Measurements from ENCODE around the gene AMPH. TPM values are rescaled to one million over a fixed set of nuclear protein-coding genes. Genes with fewer than 3 reads are reported as not detected.
"Not testable (repeated sequence)": the region's sequence is repeated elsewhere in the genome, so short reads cannot be mapped to it uniquely, and the experiment has no call there.

AMPH gene
- total RNA-seq, 4 donors from 2014 or later, result 5.0 to 11.8 (median 7.8) TPM

- H3K4me1 ChIP-seq; H3K27me3 ChIP-seq; H3K27ac ChIP-seq (replicated peaks in 1 of 4); H3K9me3 ChIP-seq; intact Hi-C loops (cut with DNase I); H3K36me3 ChIP-seq: not testable (repeated sequence)
- TF ChIP-seq CTCF (IDR thresholded peaks at IDR 0.05), result peak in 2 of 3 experiments; percentile 11 to 36
- peak overlapping the region in 1 of 4 donors; percentile 18 for H3K4me3 ChIP-seq
- DNase-seq (ENCODE audit: extremely low spot score), result peak; percentile 62
- 17% methylated on average over 1 of the region's 5 CpGs for WGBS
These were observed 272.0 kb downstream of the AMPH start for GRCh38 chr7:38359071-38359601.

- H3K4me1 ChIP-seq; H3K36me3 ChIP-seq; H3K27me3 ChIP-seq; intact Hi-C loops (cut with DNase I); H3K9me3 ChIP-seq: not testable (repeated sequence)
- Histone ChIP-seq H3K4me3 (peak overlapping the region in 1 of 4 donors; percentile 20), H3K27ac (replicated peaks in 1 of 4) (peak overlapping the region in 2 of 4 donors; percentile 33 to 34)
- WGBS, result 92% methylated on average over 6 of the region's 6 CpGs
- peak; percentile 83 for DNase-seq (ENCODE audit: extremely low spot score)
These were observed 272.8 kb downstream of the AMPH start for GRCh38 chr7:38358273-38358831.

- intact Hi-C loops (cut with DNase I); DNase-seq (ENCODE audit: extremely low spot score); H3K36me3 ChIP-seq; H3K4me1 ChIP-seq; H3K27ac ChIP-seq (replicated peaks in 1 of 4); H3K9me3 ChIP-seq; H3K27me3 ChIP-seq; H3K4me3 ChIP-seq: not testable (repeated sequence)
- TF ChIP-seq CTCF (IDR thresholded peaks at IDR 0.05), result peak in 1 of 3 experiments; percentile 37
- 80% methylated on average over 5 of the region's 8 CpGs for WGBS
These were observed 276.8 kb downstream of the AMPH start for GRCh38 chr7:38354271-38354851.

- WGBS, result 66% methylated on average over 7 of the region's 7 CpGs
These were observed 277.7 kb downstream of the AMPH start for GRCh38 chr7:38353431-38353881.

GRCh38 chr7:38351601-38352000 is 279.6 kb downstream of the AMPH start:
- no peak for DNase-seq (ENCODE audit: extremely low spot score)
- H3K27ac ChIP-seq (replicated peaks in 1 of 4), result no peak overlapping the region
- H3K36me3 ChIP-seq, result no peaks in the 10 kb centered on the region
- H3K4me1 ChIP-seq, result no peaks in the 10 kb centered on the region
- H3K4me3 ChIP-seq, result no peak overlapping the region
- WGBS, result 74% methylated on average over 4 of the region's 4 CpGs
- no peaks in the 10 kb centered on the region for H3K9me3 ChIP-seq
- intact Hi-C loops (cut with DNase I), result no loop called here
- H3K27me3 ChIP-seq, result no peaks in the 10 kb centered on the region
- TF ChIP-seq POLR2AphosphoS5 (IDR thresholded peaks at IDR 0.05) (no peak), CTCF (IDR thresholded peaks at IDR 0.05) (no peak), EP300 (IDR thresholded peaks at IDR 0.05) (no peak), POLR2A (IDR thresholded peaks at IDR 0.05; ENCODE audit: low read depth) (no peak)

More at GRCh38 chr7:38353431-38353881, 277.7 kb downstream of the AMPH start:
- H3K27me3 ChIP-seq; H3K9me3 ChIP-seq; H3K27ac ChIP-seq (replicated peaks in 1 of 4); H3K36me3 ChIP-seq; H3K4me3 ChIP-seq; H3K4me1 ChIP-seq; intact Hi-C loops (cut with DNase I): not testable (repeated sequence)
- DNase-seq (ENCODE audit: extremely low spot score), result peak; percentile 17

GRCh38 chr7:38350777-38351176 is 280.4 kb downstream of the AMPH start:
- intact Hi-C loops (cut with DNase I); DNase-seq (ENCODE audit: extremely low spot score); H3K27ac ChIP-seq (replicated peaks in 1 of 4); H3K4me1 ChIP-seq; H3K9me3 ChIP-seq; H3K4me3 ChIP-seq; H3K27me3 ChIP-seq; H3K36me3 ChIP-seq: not testable (repeated sequence)
- WGBS, result 67% methylated on average over 3 of the region's 3 CpGs

- H3K4me1 ChIP-seq; H3K4me3 ChIP-seq; H3K27ac ChIP-seq (replicated peaks in 1 of 4); DNase-seq (ENCODE audit: extremely low spot score); intact Hi-C loops (cut with DNase I); H3K27me3 ChIP-seq; H3K9me3 ChIP-seq; H3K36me3 ChIP-seq: not testable (repeated sequence)
- 71% methylated on average over 2 of the region's 6 CpGs for WGBS
These were observed 281.1 kb downstream of the AMPH start for GRCh38 chr7:38349869-38350583.

- H3K9me3 ChIP-seq; H3K27me3 ChIP-seq; H3K4me1 ChIP-seq; intact Hi-C loops (cut with DNase I); DNase-seq (ENCODE audit: extremely low spot score); H3K27ac ChIP-seq (replicated peaks in 1 of 4); H3K36me3 ChIP-seq: not testable (repeated sequence)
- 85% methylated on average over 5 of the region's 9 CpGs for WGBS
- H3K4me3 ChIP-seq, result peak overlapping the region in 1 of 4 donors; percentile 8
These were observed 281.9 kb downstream of the AMPH start for GRCh38 chr7:38349126-38349795.

All from esophagus muscularis mucosa (tissue), 4 donors.